SH-SY5Y (cell line): Measurements from ENCODE around the gene CHN2.

Source experiments
- GATA2 ChIP-seq: IDR thresholded peaks from 2 replicates; pipeline ENCODE4 v1.6.1; 2011; ENCODE audit warnings: mild to moderate bottlenecking, low read depth, low read length
- GATA3 ChIP-seq: IDR thresholded peaks from 2 replicates; pipeline ENCODE4 v1.6.1; 2011; ENCODE audit warnings: low read depth, mild to moderate bottlenecking, low read length, moderate library complexity

DNA sequence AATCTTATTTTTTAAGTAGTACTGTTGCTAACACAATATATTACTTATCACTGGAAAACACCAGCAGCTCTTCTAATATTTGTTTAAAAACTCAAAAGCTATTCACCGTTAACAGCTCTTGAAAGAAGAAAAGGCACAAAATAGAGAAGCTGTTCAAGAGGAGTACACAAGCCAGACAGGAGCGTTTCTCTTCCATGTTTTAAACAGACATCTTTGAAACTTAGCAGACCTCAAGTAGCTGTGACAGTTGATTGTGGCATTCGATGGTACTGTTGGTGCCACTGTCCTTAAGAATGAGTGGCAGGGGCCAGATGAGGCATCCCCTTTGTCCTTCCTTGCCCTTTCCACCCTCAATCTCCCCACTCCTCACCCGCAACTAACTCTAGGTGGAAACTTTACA, 287.5 kb downstream of the CHN2 start:
- TF ChIP-seq GATA2 (no peak), GATA3 (no peak)
